HCT116 (cell line): Measurements from ENCODE around the gene PCDH9. TPM values are rescaled to one million over a fixed set of nuclear protein-coding genes. Genes with fewer than 3 reads are reported as not detected.

Experiments used
- ATAC-seq: fragments of 200-7000 bp; cut with Tn5 transposase; 2 replicates; pipeline ENCODE4 v1.9.1; 2020; ENCODE audit warnings: mild to moderate bottlenecking, moderate library complexity
- BruUV-seq: library from RNA; stranded (reverse); fragments of 400-500 nt; replicated peaks from 2 replicates; lab custom pipeline; 2021; lab: Mats Ljungman, UMichigan
- CTCF ChIA-PET: fragments of 300-600 bp; sonication (Branson Sonifier 250); formaldehyde crosslinking; loops from one replicate; lab custom pipeline; 2021; ENCODE audit warnings: antibody characterized with exemption; lab: Charles Lee
- POLR2A ChIA-PET: fragments of 300-600, 350-600 bp; sonication (Branson Sonifier 250); formaldehyde crosslinking; loops from one replicate; lab custom pipeline; 2021; ENCODE audit warnings: antibody characterized with exemption; lab: Charles Lee
- RAD21 ChIA-PET, 2 experiments: fragments of 300-600 bp; sonication (Branson Sonifier 250); formaldehyde crosslinking; loops; one replicate each; lab custom pipeline; 2023; ENCODE audit warnings: low total read pairs in 2 of 2; ENCODE audit not compliant: uncharacterized antibody in 2 of 2, unreplicated experiment in 2 of 2, low non-redundant PET in 1 of 2; lab: Charles Lee
- DNase-seq: peaks from one replicate; pipeline ENCODE4 v3.0.0-alpha.2; 2010; ENCODE audit warnings: low read depth, low spot score
- H2AFZ ChIP-seq: fragments of 200-600 bp; shearing (Covaris generic), sonication (generic); 2 replicates; pipeline ENCODE4 v1.6.1; 2017; ENCODE audit warnings: low read depth, mixed run types, mixed read lengths, antibody characterized with exemption, low read length; ENCODE audit not compliant: poor library complexity, severe bottlenecking
- H3K27ac ChIP-seq: 2 replicates; pipeline ENCODE4 v1.5.1; 2012; ENCODE audit warnings: low read depth, low read length
- H3K27me3 ChIP-seq: fragments of 200-600 bp; sonication (generic); 2 replicates; pipeline ENCODE4 v1.6.1; 2016; ENCODE audit warnings: mixed run types, low read length, mixed read lengths; ENCODE audit not compliant: insufficient read depth
- H3K36me3 ChIP-seq, 2 experiments: fragments of 200-500 bp in 1 of 2; fragments of 200-600 bp in 1 of 2; sonication (Bioruptor generic) in 1 of 2; sonication (generic) in 1 of 2; 2 replicates each; pipeline versions ENCODE4 v1.5.1 to v1.6.1; 2014 to 2016; ENCODE audit warnings: low read length in 2 of 2, inconsistent platforms in 1 of 2, mixed read lengths in 1 of 2, mixed run types in 1 of 2; ENCODE audit not compliant: insufficient read depth in 2 of 2, control insufficient read depth in 1 of 2
- H3K4me1 ChIP-seq, 2 experiments: fragments of 200-600 bp in 1 of 2; sonication (generic) in 1 of 2; 2 replicates each; pipeline versions ENCODE4 v1.5.1 to v1.6.1; 2012 to 2017; ENCODE audit warnings: low read length in 2 of 2, inconsistent platforms in 1 of 2, mild to moderate bottlenecking in 1 of 2, mixed read lengths in 1 of 2, mixed run types in 1 of 2, moderate library complexity in 1 of 2; ENCODE audit not compliant: insufficient read depth in 2 of 2, control insufficient read depth in 1 of 2
- H3K4me2 ChIP-seq: fragments of 200-600 bp; sonication (generic); 2 replicates; pipeline ENCODE4 v1.6.1; 2017; ENCODE audit warnings: mixed run types, low read length, mixed read lengths
- H3K4me3 ChIP-seq, 2 experiments: fragments of 200-600 bp in 1 of 2; sonication (generic) in 1 of 2; replicated peaks in 1 of 2; 2 replicates each; pipeline ENCODE4 v1.5.1; 2011 to 2016; ENCODE audit warnings: low read length in 2 of 2, control low read depth in 1 of 2, low read depth in 1 of 2, mild to moderate bottlenecking in 1 of 2, mixed read lengths in 1 of 2, mixed run types in 1 of 2
- H3K79me2 ChIP-seq: fragments of 200-600 bp; sonication (generic); 2 replicates; pipeline ENCODE4 v1.6.1; 2017; ENCODE audit warnings: mild to moderate bottlenecking, mixed run types, low read length, moderate library complexity, mixed read lengths; ENCODE audit not compliant: insufficient read depth
- H3K9ac ChIP-seq: fragments of 200-600 bp; sonication (generic); 2 replicates; pipeline ENCODE4 v1.6.1; 2016; ENCODE audit warnings: low read length, mixed read lengths
- H3K9me2 ChIP-seq: fragments of 200-600 bp; sonication (generic), shearing (Covaris generic); 2 replicates; pipeline ENCODE4 v1.6.1; 2017; ENCODE audit warnings: mixed run types, mild to moderate bottlenecking, moderate library complexity; ENCODE audit not compliant: insufficient read depth
- H3K9me3 ChIP-seq, 2 experiments: fragments of 200-500 bp in 1 of 2; fragments of 200-600 bp in 1 of 2; sonication (Bioruptor generic) in 1 of 2; sonication (generic) in 1 of 2; 2 replicates each; pipeline ENCODE4 v1.6.1; 2014 to 2017; ENCODE audit warnings: low read length in 2 of 2, mixed read lengths in 2 of 2, inconsistent platforms in 1 of 2, low read depth in 1 of 2, mild to moderate bottlenecking in 1 of 2, mixed run types in 1 of 2, moderate library complexity in 1 of 2; ENCODE audit not compliant: control insufficient read depth in 1 of 2, insufficient read depth in 1 of 2
- H4K20me1 ChIP-seq: fragments of 200-600 bp; sonication (generic), shearing (Covaris generic); 2 replicates; pipeline ENCODE4 v1.6.1; 2017; ENCODE audit warnings: mixed run types, mild to moderate bottlenecking, moderate library complexity; ENCODE audit not compliant: insufficient read depth
- CEBPB ChIP-seq: IDR thresholded peaks from 2 replicates; pipeline ENCODE4 v1.6.1; 2012; ENCODE audit warnings: low read depth
- EGR1 ChIP-seq: IDR thresholded peaks from 2 replicates; pipeline ENCODE4 v1.6.1; 2012; ENCODE audit warnings: low read depth
- ELF1 ChIP-seq: IDR thresholded peaks from 2 replicates; pipeline ENCODE4 v1.6.1; 2012; ENCODE audit warnings: low read depth, borderline replicate concordance
- POLR2A ChIP-seq: IDR thresholded peaks from 2 replicates; pipeline ENCODE4 v1.7.0; 2011; ENCODE audit warnings: borderline replicate concordance; ENCODE audit not compliant: insufficient read depth, insufficient read length; ENCODE audit errors: extremely low read depth
- ZFX ChIP-seq: fragments of 450-650 bp; IDR thresholded peaks from 2 replicates; pipeline ENCODE4 v1.6.1; 2017
- intact Hi-C: fragments of 100-400 bp; cut with micrococcal nuclease; formaldehyde crosslinking; loops from 2 replicates; pipeline ENCODE4 v1.10.0; 2022
- total RNA-seq: library from RNA; stranded (reverse); gene quantifications from one replicate; pipeline ENCODE4 v1.2.1, GENCODE V29; 2021; ENCODE audit not compliant: unreplicated experiment
- TF ChIP-seq, protein P1 (sequence below): IDR thresholded peaks from 2 replicates; pipeline ENCODE4 v1.6.1; 2012; ENCODE audit warnings: low read depth
- TF ChIP-seq, protein P2 (sequence below): IDR thresholded peaks from 2 replicates; pipeline ENCODE4 v1.6.1; 2011; ENCODE audit warnings: mild to moderate bottlenecking, low read length, moderate library complexity; ENCODE audit not compliant: insufficient replicate concordance; ENCODE audit errors: extremely low read depth
- TF ChIP-seq, protein P3 (sequence below): IDR thresholded peaks from 2 replicates; pipeline ENCODE4 v1.6.1; 2012

The PCDH9 gene
- total RNA-seq, 1 experiment from 2014 or later = 0.02 TPM

DNA sequence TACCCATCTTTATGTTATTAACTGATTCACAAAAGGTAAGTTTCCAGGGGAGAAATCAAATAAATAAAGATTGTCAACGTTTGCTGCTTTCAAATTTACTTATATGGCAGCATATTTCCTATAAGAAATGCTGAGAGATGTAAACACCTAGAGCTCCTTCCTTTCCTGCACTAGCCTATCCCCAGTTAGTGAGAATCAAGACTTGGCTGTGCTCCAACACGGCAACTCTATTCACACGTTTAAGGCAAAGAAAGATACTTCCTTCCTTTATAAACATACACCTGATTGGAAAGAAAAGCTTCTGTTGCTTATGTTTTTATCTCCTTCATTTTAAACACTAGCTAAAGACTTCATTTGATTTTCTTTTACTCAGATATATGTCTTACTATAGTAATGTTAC is 107.0 kb downstream of the PCDH9 start:
- ATAC-seq (no peak), DNase-seq (no peak)
- no peak overlapping the region for H3K9ac ChIP-seq
- no peak overlapping the region for H3K4me2 ChIP-seq
- no peaks in the 10 kb centered on the region for H4K20me1 ChIP-seq
- H3K4me1 ChIP-seq = no peaks in the 10 kb centered on the region
- ChIA-PET POLR2A (no interaction called here), RAD21 (no interaction called here), CTCF (no interaction called here)
- intact Hi-C loops = no loop called here
- no peak for TF ChIP-seq ZFX
- TF ChIP-seq ELF1 = no peak
- no peak for TF ChIP-seq POLR2A
- TF ChIP-seq, protein P1, sequence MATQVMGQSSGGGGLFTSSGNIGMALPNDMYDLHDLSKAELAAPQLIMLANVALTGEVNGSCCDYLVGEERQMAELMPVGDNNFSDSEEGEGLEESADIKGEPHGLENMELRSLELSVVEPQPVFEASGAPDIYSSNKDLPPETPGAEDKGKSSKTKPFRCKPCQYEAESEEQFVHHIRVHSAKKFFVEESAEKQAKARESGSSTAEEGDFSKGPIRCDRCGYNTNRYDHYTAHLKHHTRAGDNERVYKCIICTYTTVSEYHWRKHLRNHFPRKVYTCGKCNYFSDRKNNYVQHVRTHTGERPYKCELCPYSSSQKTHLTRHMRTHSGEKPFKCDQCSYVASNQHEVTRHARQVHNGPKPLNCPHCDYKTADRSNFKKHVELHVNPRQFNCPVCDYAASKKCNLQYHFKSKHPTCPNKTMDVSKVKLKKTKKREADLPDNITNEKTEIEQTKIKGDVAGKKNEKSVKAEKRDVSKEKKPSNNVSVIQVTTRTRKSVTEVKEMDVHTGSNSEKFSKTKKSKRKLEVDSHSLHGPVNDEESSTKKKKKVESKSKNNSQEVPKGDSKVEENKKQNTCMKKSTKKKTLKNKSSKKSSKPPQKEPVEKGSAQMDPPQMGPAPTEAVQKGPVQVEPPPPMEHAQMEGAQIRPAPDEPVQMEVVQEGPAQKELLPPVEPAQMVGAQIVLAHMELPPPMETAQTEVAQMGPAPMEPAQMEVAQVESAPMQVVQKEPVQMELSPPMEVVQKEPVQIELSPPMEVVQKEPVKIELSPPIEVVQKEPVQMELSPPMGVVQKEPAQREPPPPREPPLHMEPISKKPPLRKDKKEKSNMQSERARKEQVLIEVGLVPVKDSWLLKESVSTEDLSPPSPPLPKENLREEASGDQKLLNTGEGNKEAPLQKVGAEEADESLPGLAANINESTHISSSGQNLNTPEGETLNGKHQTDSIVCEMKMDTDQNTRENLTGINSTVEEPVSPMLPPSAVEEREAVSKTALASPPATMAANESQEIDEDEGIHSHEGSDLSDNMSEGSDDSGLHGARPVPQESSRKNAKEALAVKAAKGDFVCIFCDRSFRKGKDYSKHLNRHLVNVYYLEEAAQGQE = no peak
- TF ChIP-seq, protein P2, sequence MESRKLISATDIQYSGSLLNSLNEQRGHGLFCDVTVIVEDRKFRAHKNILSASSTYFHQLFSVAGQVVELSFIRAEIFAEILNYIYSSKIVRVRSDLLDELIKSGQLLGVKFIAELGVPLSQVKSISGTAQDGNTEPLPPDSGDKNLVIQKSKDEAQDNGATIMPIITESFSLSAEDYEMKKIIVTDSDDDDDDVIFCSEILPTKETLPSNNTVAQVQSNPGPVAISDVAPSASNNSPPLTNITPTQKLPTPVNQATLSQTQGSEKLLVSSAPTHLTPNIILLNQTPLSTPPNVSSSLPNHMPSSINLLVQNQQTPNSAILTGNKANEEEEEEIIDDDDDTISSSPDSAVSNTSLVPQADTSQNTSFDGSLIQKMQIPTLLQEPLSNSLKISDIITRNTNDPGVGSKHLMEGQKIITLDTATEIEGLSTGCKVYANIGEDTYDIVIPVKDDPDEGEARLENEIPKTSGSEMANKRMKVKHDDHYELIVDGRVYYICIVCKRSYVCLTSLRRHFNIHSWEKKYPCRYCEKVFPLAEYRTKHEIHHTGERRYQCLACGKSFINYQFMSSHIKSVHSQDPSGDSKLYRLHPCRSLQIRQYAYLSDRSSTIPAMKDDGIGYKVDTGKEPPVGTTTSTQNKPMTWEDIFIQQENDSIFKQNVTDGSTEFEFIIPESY = no peak
- TF ChIP-seq CEBPB = no peak
- TF ChIP-seq, protein P3, sequence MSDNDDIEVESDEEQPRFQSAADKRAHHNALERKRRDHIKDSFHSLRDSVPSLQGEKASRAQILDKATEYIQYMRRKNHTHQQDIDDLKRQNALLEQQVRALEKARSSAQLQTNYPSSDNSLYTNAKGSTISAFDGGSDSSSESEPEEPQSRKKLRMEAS = no peak
- no peak for TF ChIP-seq EGR1
- H3K9me3 ChIP-seq = no peaks in the 10 kb centered on the region
- no peaks in the 10 kb centered on the region for H3K9me2 ChIP-seq
- no peak overlapping the region for H3K27ac ChIP-seq
- H3K4me3 ChIP-seq = no peak overlapping the region
- H3K79me2 ChIP-seq = no peaks in the 10 kb centered on the region
- H3K27me3 ChIP-seq = no peaks in the 10 kb centered on the region
- no peaks in the 10 kb centered on the region for H3K36me3 ChIP-seq
- BruUV-seq = no TSS peak
- no peak overlapping the region for H2AFZ ChIP-seq
